Stimulated activated CD4-positive, alpha-beta T cell treated with anti-CD3 and anti-CD28 coated beads, TNF-alpha, amount 100 ng/mL, for 4 hours (primary cell): ENCODE measurements around the gene NCOA6.
"Not testable (repeated sequence)": the region's sequence is repeated elsewhere in the genome, so short reads cannot be mapped to it uniquely, and the experiment has no call there.

Source experiments
- DNase-seq, 3 experiments: peaks; one replicate each; pipeline ENCODE4 v3.0.0-alpha.2; 2020; ENCODE audit warnings: low read depth in 3 of 3

The NCOA6 gene

GRCh38 chr20:34829191-34829590 lies 3.7 kb upstream of the NCOA6 start:
- no peak for DNase-seq

- peak; percentile 41 to 47 (median 42) for DNase-seq
Observed at GRCh38 chr20:34824806-34825529, 483 bp downstream of the NCOA6 start.

- DNase-seq, result peak; percentile 50 to 60 (median 59)
Observed at GRCh38 chr20:34824452-34824805, 1.0 kb downstream of the NCOA6 start.

- no peak for DNase-seq
Observed at GRCh38 chr20:34824026-34824425, 1.4 kb downstream of the NCOA6 start.

- DNase-seq, result no peak
Observed at GRCh38 chr20:34820805-34821578, 4.5 kb downstream of the NCOA6 start.

GRCh38 chr20:34817801-34818200 lies 7.7 kb downstream of the NCOA6 start:
- no peak for DNase-seq

- no peak for DNase-seq
Observed at GRCh38 chr20:34817072-34817471, 8.4 kb downstream of the NCOA6 start.

GRCh38 chr20:34815636-34816035 lies 9.8 kb downstream of the NCOA6 start:
- no peak for DNase-seq

GRCh38 chr20:34808583-34808982 lies 16.9 kb downstream of the NCOA6 start:
- DNase-seq, result no peak

GRCh38 chr20:34807944-34808465 lies 17.4 kb downstream of the NCOA6 start:
- DNase-seq, result not testable (repeated sequence)

GRCh38 chr20:34806255-34806654 lies 19.2 kb downstream of the NCOA6 start:
- no peak for DNase-seq

GRCh38 chr20:34798871-34799270 lies 26.6 kb downstream of the NCOA6 start:
- no peak for DNase-seq

GRCh38 chr20:34798328-34798727 lies 27.1 kb downstream of the NCOA6 start:
- DNase-seq, result no peak

GRCh38 chr20:34797012-34797995 lies 28.1 kb downstream of the NCOA6 start:
- DNase-seq, result no peak

- no peak for DNase-seq
Observed at GRCh38 chr20:34794006-34794585, 31.4 kb downstream of the NCOA6 start.

- DNase-seq, result no peak
Observed at GRCh38 chr20:34792687-34793363, 32.6 kb downstream of the NCOA6 start.

GRCh38 chr20:34791289-34792020 lies 34.0 kb downstream of the NCOA6 start:
- DNase-seq, result no peak

GRCh38 chr20:34781220-34781619 lies 44.2 kb downstream of the NCOA6 start:
- no peak for DNase-seq

GRCh38 chr20:34780291-34780690 lies 45.2 kb downstream of the NCOA6 start:
- DNase-seq, result not testable (repeated sequence)

- DNase-seq, result no peak
Observed at GRCh38 chr20:34776177-34776576, 49.3 kb downstream of the NCOA6 start.
